ENCODE data around the gene OR51B2.
"Not testable (repeated sequence)": the region's sequence is repeated elsewhere in the genome, so short reads cannot be mapped to it uniquely, and the experiment has no call there.

OR51B2 gene

DNA sequence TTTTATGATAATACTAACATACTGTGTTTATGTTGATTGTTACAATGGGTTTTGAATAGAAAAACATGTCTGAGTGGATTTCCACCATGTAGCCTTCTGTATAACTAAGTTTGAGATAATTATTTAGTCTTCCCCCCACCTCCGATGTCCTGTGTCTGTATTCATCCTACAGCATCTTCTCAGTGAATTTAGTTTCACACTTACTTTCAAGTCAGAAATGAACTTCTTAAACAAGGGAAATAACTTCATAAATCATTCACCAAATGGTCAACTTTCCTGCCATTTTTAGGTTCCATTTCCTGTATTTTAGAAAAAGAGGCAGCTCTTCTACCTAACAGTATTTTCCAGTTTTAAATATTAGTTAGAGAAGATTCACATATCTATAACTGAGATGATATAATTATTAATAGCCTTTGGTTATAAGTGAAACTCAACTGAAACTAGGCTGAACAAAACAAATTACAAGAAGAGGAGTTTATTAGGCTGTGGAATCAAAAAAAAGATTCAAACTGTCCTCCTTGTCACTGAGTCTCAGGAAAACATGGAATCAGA is 15.8 kb upstream of the OR51B2 start:
- TF ChIP-seq ZNF426 (tag by site-specific recombination; IDR thresholded peaks at IDR 0.05): no peak
- TF ChIP-seq ZNF521 (tag by site-specific recombination; IDR thresholded peaks at IDR 0.05): no peak
- TF ChIP-seq ZNF391 (tag by site-specific recombination; IDR thresholded peaks at IDR 0.05; ENCODE audit: borderline replicate concordance, low read depth): no peak
- TF ChIP-seq KLF8 (tag by site-specific recombination; IDR thresholded peaks at IDR 0.05): no peak
- no peak overlapping the region for H3K27ac ChIP-seq (ENCODE audit: extremely low read depth, low read depth, low read length)
- no peaks in the 10 kb centered on the region for H3K36me3 ChIP-seq (ENCODE audit: control insufficient read depth in 2 of 2, insufficient read depth in 1 of 2, low read length in 2 of 2)
- H3K9me3 ChIP-seq (ENCODE audit: control insufficient read depth, insufficient read depth, low read depth, low read length): no peaks in the 10 kb centered on the region
- ChIA-PET POLR2A (no interaction called here), CTCF (interaction anchor here (0.6 kb wide), 1 partner anchor 712 kb away, joined by 3 read pairs; no protein-coding TSS in a partner anchor)
- H3K4me1 ChIP-seq (ENCODE audit: control insufficient read depth, insufficient read depth, low read length): no peaks in the 10 kb centered on the region
- H3K4me3 ChIP-seq (ENCODE audit: low read depth, low read length): no peak overlapping the region

DNA sequence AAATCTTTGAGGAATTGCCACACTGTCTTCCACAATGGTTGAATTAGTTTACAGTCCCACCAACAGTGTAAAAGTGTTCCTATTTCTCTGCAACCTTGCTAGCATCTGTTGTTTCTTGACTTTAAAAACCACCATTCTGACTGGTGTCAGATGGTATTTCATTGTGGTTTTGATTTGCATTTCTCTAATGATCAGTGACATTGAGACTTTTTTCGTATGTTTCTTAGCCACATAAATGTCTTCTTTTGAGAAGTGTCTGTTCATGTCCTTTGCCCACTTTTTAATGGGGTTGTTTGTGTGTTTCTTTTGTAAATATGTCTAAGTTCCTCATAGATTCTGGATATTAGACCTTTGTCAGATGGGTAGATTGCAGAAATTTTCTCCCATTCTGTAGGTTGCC is 13.2 kb upstream of the OR51B2 start:
- H3K27ac ChIP-seq (ENCODE audit: extremely low read depth, low read depth, low read length); H3K9me3 ChIP-seq (ENCODE audit: control insufficient read depth, insufficient read depth, low read depth, low read length); H3K36me3 ChIP-seq (ENCODE audit: control insufficient read depth in 2 of 2, insufficient read depth in 1 of 2, low read length in 2 of 2); CTCF ChIA-PET; H3K4me1 ChIP-seq (ENCODE audit: control insufficient read depth, insufficient read depth, low read length); H3K4me3 ChIP-seq (ENCODE audit: low read depth, low read length); POLR2A ChIA-PET: not testable (repeated sequence)

DNA sequence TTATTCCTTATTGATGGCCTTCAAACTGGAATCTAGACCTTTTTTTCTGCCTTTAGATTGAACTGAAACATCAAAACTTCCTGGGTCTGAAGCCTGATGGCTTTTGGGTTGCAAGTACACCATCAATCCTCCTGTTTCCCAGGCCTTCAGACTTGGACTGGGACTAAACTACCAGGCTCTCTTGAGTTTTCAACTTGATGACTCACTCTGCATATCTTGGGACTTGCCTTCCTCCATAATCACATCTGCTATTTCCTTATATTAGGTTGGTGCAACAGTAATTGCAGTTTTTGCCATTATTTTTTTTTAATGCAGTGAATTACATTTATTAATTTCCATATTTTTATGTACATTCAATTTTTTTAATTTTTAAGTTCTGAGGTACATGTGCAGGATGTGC is 12.2 kb upstream of the OR51B2 start:
- no peaks in the 10 kb centered on the region for H3K9me3 ChIP-seq (ENCODE audit: control insufficient read depth, insufficient read depth, low read depth, low read length)
- no peak overlapping the region for H3K4me3 ChIP-seq (ENCODE audit: low read depth, low read length)
- TF ChIP-seq REPIN1 (tag by site-specific recombination; IDR thresholded peaks at IDR 0.05; ENCODE audit: low read depth) (no peak), ZBTB21 (tag by site-specific recombination; IDR thresholded peaks at IDR 0.05) (no peak), ZNF561 (tag by site-specific recombination; IDR thresholded peaks at IDR 0.05; ENCODE audit: borderline replicate concordance) (no peak), ZNF544 (tag by site-specific recombination; IDR thresholded peaks at IDR 0.05) (no peak), ZBTB17 (tag by site-specific recombination; IDR thresholded peaks at IDR 0.05) (no peak), ZNF211 (tag by site-specific recombination; IDR thresholded peaks at IDR 0.05; ENCODE audit: low read depth) (no peak), ZNF571 (tag by site-specific recombination; IDR thresholded peaks at IDR 0.05) (no peak), GLI4 (tag by site-specific recombination; IDR thresholded peaks at IDR 0.05) (no peak), ZNF155 (tag by site-specific recombination; IDR thresholded peaks at IDR 0.05) (no peak), OVOL3 (tag by site-specific recombination; IDR thresholded peaks at IDR 0.05) (no peak), KLF10 (tag by site-specific recombination; IDR thresholded peaks at IDR 0.05) (no peak), ZNF433 (tag by site-specific recombination; IDR thresholded peaks at IDR 0.05; ENCODE audit: low read depth) (no peak)
- TF ChIP-seq, protein P1, sequence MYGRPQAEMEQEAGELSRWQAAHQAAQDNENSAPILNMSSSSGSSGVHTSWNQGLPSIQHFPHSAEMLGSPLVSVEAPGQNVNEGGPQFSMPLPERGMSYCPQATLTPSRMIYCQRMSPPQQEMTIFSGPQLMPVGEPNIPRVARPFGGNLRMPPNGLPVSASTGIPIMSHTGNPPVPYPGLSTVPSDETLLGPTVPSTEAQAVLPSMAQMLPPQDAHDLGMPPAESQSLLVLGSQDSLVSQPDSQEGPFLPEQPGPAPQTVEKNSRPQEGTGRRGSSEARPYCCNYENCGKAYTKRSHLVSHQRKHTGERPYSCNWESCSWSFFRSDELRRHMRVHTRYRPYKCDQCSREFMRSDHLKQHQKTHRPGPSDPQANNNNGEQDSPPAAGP (tag by site-specific recombination; IDR thresholded peaks at IDR 0.05): no peak
- TF ChIP-seq, protein P2, sequence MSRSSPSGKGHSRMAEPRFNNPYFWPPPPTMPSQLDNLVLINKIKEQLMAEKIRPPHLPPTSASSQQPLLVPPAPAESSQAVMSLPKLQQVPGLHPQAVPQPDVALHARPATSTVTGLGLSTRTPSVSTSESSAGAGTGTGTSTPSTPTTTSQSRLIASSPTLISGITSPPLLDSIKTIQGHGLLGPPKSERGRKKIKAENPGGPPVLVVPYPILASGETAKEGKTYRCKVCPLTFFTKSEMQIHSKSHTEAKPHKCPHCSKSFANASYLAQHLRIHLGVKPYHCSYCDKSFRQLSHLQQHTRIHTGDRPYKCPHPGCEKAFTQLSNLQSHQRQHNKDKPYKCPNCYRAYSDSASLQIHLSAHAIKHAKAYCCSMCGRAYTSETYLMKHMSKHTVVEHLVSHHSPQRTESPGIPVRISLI (tag by site-specific recombination; IDR thresholded peaks at IDR 0.05): no peak
- H3K36me3 ChIP-seq (ENCODE audit: control insufficient read depth in 2 of 2, insufficient read depth in 1 of 2, low read length in 2 of 2): no peaks in the 10 kb centered on the region
- no peak overlapping the region for H3K27ac ChIP-seq (ENCODE audit: extremely low read depth, low read depth, low read length)
- CTCF ChIA-PET: no interaction called here
- no peaks in the 10 kb centered on the region for H3K4me1 ChIP-seq (ENCODE audit: control insufficient read depth, insufficient read depth, low read length)
- POLR2A ChIA-PET: no interaction called here

DNA sequence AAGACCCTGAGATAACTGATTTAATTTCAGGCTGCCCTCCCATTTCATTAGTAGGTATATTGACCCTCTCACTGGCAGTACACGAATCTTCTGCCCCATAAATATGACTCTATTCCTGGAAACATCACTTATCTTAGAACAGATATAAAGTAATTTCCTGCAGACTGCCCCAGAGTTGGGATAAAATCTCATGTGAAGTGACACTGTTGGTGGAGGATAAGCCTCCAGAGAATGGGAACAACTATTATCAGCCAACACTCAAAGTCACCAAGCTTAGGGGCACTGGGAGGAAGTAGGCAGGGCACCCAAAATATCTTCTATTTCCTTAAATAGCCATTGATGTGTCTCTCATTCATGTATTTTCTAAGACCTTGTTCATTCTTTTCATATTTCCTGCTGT is 11.1 kb upstream of the OR51B2 start:
- ChIA-PET CTCF (no interaction called here), POLR2A (no interaction called here)
- Histone ChIP-seq H3K9me3 (ENCODE audit: control insufficient read depth, insufficient read depth, low read depth, low read length) (no peaks in the 10 kb centered on the region), H3K36me3 (ENCODE audit: control insufficient read depth in 2 of 2, insufficient read depth in 1 of 2, low read length in 2 of 2) (no peaks in the 10 kb centered on the region), H3K4me3 (ENCODE audit: low read depth, low read length) (no peak overlapping the region), H3K4me1 (ENCODE audit: control insufficient read depth, insufficient read depth, low read length) (no peaks in the 10 kb centered on the region), H3K27ac (ENCODE audit: extremely low read depth, low read depth, low read length) (no peak overlapping the region)
- TF ChIP-seq, protein P3, sequence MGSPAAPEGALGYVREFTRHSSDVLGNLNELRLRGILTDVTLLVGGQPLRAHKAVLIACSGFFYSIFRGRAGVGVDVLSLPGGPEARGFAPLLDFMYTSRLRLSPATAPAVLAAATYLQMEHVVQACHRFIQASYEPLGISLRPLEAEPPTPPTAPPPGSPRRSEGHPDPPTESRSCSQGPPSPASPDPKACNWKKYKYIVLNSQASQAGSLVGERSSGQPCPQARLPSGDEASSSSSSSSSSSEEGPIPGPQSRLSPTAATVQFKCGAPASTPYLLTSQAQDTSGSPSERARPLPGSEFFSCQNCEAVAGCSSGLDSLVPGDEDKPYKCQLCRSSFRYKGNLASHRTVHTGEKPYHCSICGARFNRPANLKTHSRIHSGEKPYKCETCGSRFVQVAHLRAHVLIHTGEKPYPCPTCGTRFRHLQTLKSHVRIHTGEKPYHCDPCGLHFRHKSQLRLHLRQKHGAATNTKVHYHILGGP (tag by site-specific recombination; IDR thresholded peaks at IDR 0.05): no peak
- TF ChIP-seq YY2 (tag by site-specific recombination; IDR thresholded peaks at IDR 0.05): no peak
- TF ChIP-seq KLF16 (tag by site-specific recombination; IDR thresholded peaks at IDR 0.05): no peak
- TF ChIP-seq ZNF48 (tag by site-specific recombination; IDR thresholded peaks at IDR 0.05): no peak
- no peak for TF ChIP-seq KLF1 (tag by site-specific recombination; IDR thresholded peaks at IDR 0.05)
- TF ChIP-seq ZNF433 (tag by site-specific recombination; IDR thresholded peaks at IDR 0.05; ENCODE audit: low read depth): no peak
- no peak for TF ChIP-seq ZBTB48 (tag by site-specific recombination; IDR thresholded peaks at IDR 0.05)
- TF ChIP-seq, protein P4, sequence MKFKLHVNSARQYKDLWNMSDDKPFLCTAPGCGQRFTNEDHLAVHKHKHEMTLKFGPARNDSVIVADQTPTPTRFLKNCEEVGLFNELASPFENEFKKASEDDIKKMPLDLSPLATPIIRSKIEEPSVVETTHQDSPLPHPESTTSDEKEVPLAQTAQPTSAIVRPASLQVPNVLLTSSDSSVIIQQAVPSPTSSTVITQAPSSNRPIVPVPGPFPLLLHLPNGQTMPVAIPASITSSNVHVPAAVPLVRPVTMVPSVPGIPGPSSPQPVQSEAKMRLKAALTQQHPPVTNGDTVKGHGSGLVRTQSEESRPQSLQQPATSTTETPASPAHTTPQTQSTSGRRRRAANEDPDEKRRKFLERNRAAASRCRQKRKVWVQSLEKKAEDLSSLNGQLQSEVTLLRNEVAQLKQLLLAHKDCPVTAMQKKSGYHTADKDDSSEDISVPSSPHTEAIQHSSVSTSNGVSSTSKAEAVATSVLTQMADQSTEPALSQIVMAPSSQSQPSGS (tag by site-specific recombination; IDR thresholded peaks at IDR 0.05; ENCODE audit: low read depth): no peak
- TF ChIP-seq TRIM28 (IDR thresholded peaks at IDR 0.05; ENCODE audit: borderline replicate concordance, low read length): no peak
